ENCODE data around the gene SP110. TPM values are rescaled to one million over a fixed set of nuclear protein-coding genes. Genes with fewer than 3 reads are reported as not detected.

Gene SP110
- total and polyA plus RNA-seq, 2 of the 8 experiments (the other 6 are each of a cell fraction or from before 2014, with no cell fraction given): 3.1 to 7.1 TPM

GRCh38 chr2:230156782-230157699 lies 62.7 kb downstream of the SP110 start:
- 88% methylated on average over 25 of the region's 25 CpGs; no CpG with 5 or more reads in 1 of the 2 experiments for WGBS, 2 experiments (ENCODE audit: extremely low coverage in 1 of 2, insufficient coverage in 1 of 2, insufficient read length in 1 of 2, insufficient replicate concordance in 2 of 2, low coverage in 1 of 2, low lambda C conversion rate in 2 of 2, missing lambda C conversion rate in 1 of 2)
- DNase-seq (ENCODE audit: low read depth in 1 of 2, low spot score in 2 of 2): no peak
- Histone ChIP-seq H2AK5ac (ENCODE audit: low read depth, low read length) (no peak overlapping the region), H2BK12ac (ENCODE audit: low read depth, low read length) (no peak overlapping the region), H3K4me1 (replicated peaks in 1 of 4; ENCODE audit: control insufficient read depth in 3 of 4, insufficient read depth in 4 of 4, low read length in 3 of 4) (peaks cover 0 to 2% (median 0%) of the 10 kb centered on the region in 4 experiments; a peak in 2 of 7 replicates), H3K4me2 (ENCODE audit: insufficient read depth in 1 of 2, low read depth in 2 of 2, low read length in 2 of 2) (no peak overlapping the region), H3K36me3 (ENCODE audit: control insufficient read depth in 2 of 4, insufficient read depth in 4 of 4, low read length in 3 of 4) (no peaks in the 10 kb centered on the region), H2BK20ac (ENCODE audit: low read length) (no peak overlapping the region), H3K18ac (ENCODE audit: extremely low read depth, low read length) (peak overlapping the region; percentile 48; the same call in 1 of the 2 replicates), H4K91ac (replicated peaks; ENCODE audit: insufficient read length, low read length) (no peak overlapping the region), H3K79me1 (ENCODE audit: low read depth, low read length) (no peaks in the 10 kb centered on the region), H2BK15ac (ENCODE audit: low read length) (no peak overlapping the region), H3K56ac (replicated peaks; ENCODE audit: insufficient read length, low read depth, low read length) (no peak overlapping the region), H4K5ac (ENCODE audit: insufficient read length, low read depth, low read length) (no peak overlapping the region), H3K4me3 (ENCODE audit: extremely low read depth in 1 of 4, insufficient read depth in 2 of 4, low read depth in 3 of 4, low read length in 4 of 4) (no peak overlapping the region), H3K4ac (replicated peaks; ENCODE audit: insufficient read length, low read depth, low read length) (no peak overlapping the region), H3K14ac (ENCODE audit: insufficient read length) (no peak overlapping the region), H3K27ac (ENCODE audit: low read depth, low read length) (no peak overlapping the region), H3K27me3 (replicated peaks in 1 of 4; ENCODE audit: control insufficient read depth in 3 of 4, extremely low read depth in 1 of 4, insufficient read depth in 3 of 4, low read length in 3 of 4) (no peaks in the 10 kb centered on the region), H2BK5ac (ENCODE audit: low read depth, low read length) (no peak overlapping the region), H3K23ac (ENCODE audit: insufficient read length) (no peak overlapping the region), H3K9ac (replicated peaks in 1 of 4; ENCODE audit: extremely low read depth in 1 of 4, low read depth in 3 of 4, low read length in 3 of 4) (no peak overlapping the region; a peak in 1 of 7 replicates), H4K20me1 (replicated peaks in 1 of 2; ENCODE audit: control insufficient read depth in 1 of 2, insufficient read depth in 2 of 2, low read length in 2 of 2) (no peaks in the 10 kb centered on the region), H3K23me2 (ENCODE audit: low read depth, low read length) (no peaks in the 10 kb centered on the region), H2BK120ac (replicated peaks; ENCODE audit: low read depth, low read length) (no peak overlapping the region), H3K79me2 (ENCODE audit: control insufficient read depth in 1 of 2, insufficient read depth in 2 of 2, low read length in 2 of 2) (no peaks in the 10 kb centered on the region), H4K8ac (ENCODE audit: extremely low read depth, insufficient read depth, low read length) (no peak overlapping the region), H3K9me3 (ENCODE audit: insufficient read depth in 2 of 2, low read depth in 1 of 2, low read length in 1 of 2) (0 out of 4 replicates have a peak, but pooled peaks cover 0 to 4% of the 10 kb centered on the region in 2 experiments), H2AFZ (ENCODE audit: low read length) (peak overlapping the region; percentile 62; the same call in 1 of the 2 replicates)
- POLR2A ChIA-PET (ENCODE audit: partially characterized antibody): no interaction called here
- CTCF ChIA-PET (ENCODE audit: partially characterized antibody): interaction anchor here (0.6 to 5.0 kb wide), 9 partner anchors 8 to 453 kb away, joined by 3 to 64 read pairs (median 4); partner anchors contain the start of gene SLC16A14
- no peak for FAIRE-seq
- TF ChIP-seq ZNF274 (IDR thresholded peaks at IDR 0.05; ENCODE audit: borderline replicate concordance, extremely low read depth, low read length) (no peak), CHD2 (IDR thresholded peaks at IDR 0.05; ENCODE audit: low read length) (no peak), HDAC6 (IDR thresholded peaks at IDR 0.05; ENCODE audit: low read depth, low read length) (no peak), CREB1 (IDR thresholded peaks at IDR 0.05) (no peak), ATF3 (IDR thresholded peaks at IDR 0.05; ENCODE audit: insufficient read depth, low read depth, low read length) (no peak), RXRA (IDR thresholded peaks at IDR 0.05; ENCODE audit: insufficient read depth, low read depth, low read length) (no peak), RNF2 (IDR thresholded peaks at IDR 0.05; ENCODE audit: borderline replicate concordance, low read depth, low read length, missing control alignments, poor library complexity, severe bottlenecking) (no peak), KDM5A (IDR thresholded peaks at IDR 0.05; ENCODE audit: low read length) (no peak), SAP30 (IDR thresholded peaks at IDR 0.05; ENCODE audit: insufficient read depth, insufficient replicate concordance, low read length) (no peak), BRCA1 (IDR thresholded peaks at IDR 0.05; ENCODE audit: low read depth, low read length) (no peak), CTBP2 (IDR thresholded peaks at IDR 0.05; ENCODE audit: borderline replicate concordance, insufficient read depth, insufficient read length, low read length) (no peak)
